Esophagus muscularis mucosa (tissue), 4 donors: ENCODE results near the gene CUL5. TPM values are rescaled to one million over a fixed set of nuclear protein-coding genes. Genes with fewer than 3 reads are reported as not detected.
"Not testable (repeated sequence)": the region's sequence is repeated elsewhere in the genome, so short reads cannot be mapped to it uniquely, and the experiment has no call there.

Source experiments
- DNase-seq: peaks from one replicate; pipeline ENCODE4 v3.0.0-alpha.2; 2017; ENCODE audit errors: extremely low spot score
- H3K27ac ChIP-seq, 4 donors: fragments of 200-600 bp; sonication (generic); replicated peaks in 1 of 4; 1 replicate in 3 of 4; 2 replicates in 1 of 4; pipeline ENCODE4 v1.5.1; 2016 to 2019; ENCODE audit warnings: mild to moderate bottlenecking in 1 of 4
- H3K27me3 ChIP-seq, 4 donors: fragments of 200-600 bp; sonication (generic); one replicate each; pipeline versions ENCODE4 v1.5.1 to v1.6.0; 2016 to 2019
- H3K36me3 ChIP-seq, 4 donors: fragments of 200-600 bp; sonication (generic); one replicate each; pipeline ENCODE4 v1.5.1; 2016 to 2019
- H3K4me1 ChIP-seq, 4 donors: fragments of 200-600 bp; sonication (generic); one replicate each; pipeline ENCODE4 v1.5.1; 2016 to 2019
- H3K4me3 ChIP-seq, 4 donors: fragments of 200-600 bp; sonication (generic); 1 replicate in 2 of 4; 2 replicates in 2 of 4; pipeline ENCODE4 v1.5.1; 2016 to 2019; ENCODE audit warnings: mild to moderate bottlenecking in 4 of 4, moderate library complexity in 1 of 4
- H3K9me3 ChIP-seq, 4 donors: fragments of 200-600 bp; sonication (generic); 1 replicate in 3 of 4; 2 replicates in 1 of 4; pipeline ENCODE4 v1.5.1; 2016 to 2019
- CTCF ChIP-seq, 3 experiments: fragments of 200-600 bp in 2 of 3; fragments of 450-650 bp in 1 of 3; sonication (generic) in 2 of 3; IDR thresholded peaks; one replicate each; pipeline ENCODE4 v1.5.1; 2017 to 2019; ENCODE audit warnings: antibody characterized with exemption in 3 of 3, mild to moderate bottlenecking in 2 of 3, moderate library complexity in 1 of 3
- EP300 ChIP-seq: sonication (generic); formaldehyde crosslinking; IDR thresholded peaks from one replicate; pipeline ENCODE4 v1.6.1; 2017; ENCODE audit warnings: antibody characterized with exemption
- POLR2A ChIP-seq: fragments of 450-650 bp; IDR thresholded peaks from one replicate; pipeline ENCODE4 v1.6.1; 2017; ENCODE audit warnings: antibody characterized with exemption, moderate library complexity, mild to moderate bottlenecking, low read depth
- POLR2AphosphoS5 ChIP-seq, 2 donors: sonication (generic); formaldehyde crosslinking; IDR thresholded peaks; one replicate each; pipeline ENCODE4 v1.6.1; 2017; ENCODE audit warnings: antibody characterized with exemption in 2 of 2
- WGBS: methylation state at CpG from one replicate; pipeline ENCODE4 v1.1.5; 2018; 5-methylcytosine and 5-hydroxymethylcytosine counted together
- intact Hi-C: fragments of 100-400 bp; cut with DNase I; formaldehyde crosslinking; loops from one replicate; pipeline ENCODE4 v1.15.1; 2023
- total RNA-seq, 4 donors: library from RNA; depleted of rRNA; stranded (reverse); fragments of >200 nt; gene quantifications; one replicate each; pipeline versions ENCODE4 v1.1.0 to v1.2.1, GENCODE V29; 2016

CUL5 gene
- total RNA-seq, 4 donors from 2014 or later, result 23.4 to 28.1 (median 26.3) TPM

DNA sequence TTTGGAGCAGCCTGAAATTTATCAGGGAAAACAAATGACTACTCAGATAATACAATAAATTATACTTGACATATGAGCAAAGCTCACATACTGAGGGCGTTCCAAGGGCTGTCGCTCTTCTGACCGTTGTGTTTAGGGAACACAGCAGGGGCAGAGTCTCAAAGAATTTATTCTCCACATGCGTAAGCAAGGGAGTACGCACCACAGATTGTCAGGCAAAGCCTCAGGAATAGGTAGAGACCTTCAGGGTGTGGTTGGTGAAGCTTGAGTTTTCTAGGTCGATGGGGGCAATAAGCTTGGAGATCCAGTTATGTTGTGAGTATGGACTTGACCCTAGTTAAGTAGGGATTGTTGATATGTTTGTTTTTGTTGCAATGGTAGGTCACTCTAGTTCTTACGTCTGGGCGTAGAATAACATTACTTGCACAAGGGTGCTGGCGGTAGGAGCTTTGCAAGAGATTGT is 113.5 kb downstream of the CUL5 start:
- DNase-seq, result no peak
- Histone ChIP-seq H3K36me3 (peaks cover 0 to 2% (median 0%) of the 10 kb centered on the region in 4 donors), H3K27ac (peak overlapping the region; percentile 90 to 98 (median 98)), H3K27me3 (no peaks in the 10 kb centered on the region), H3K9me3 (no peaks in the 10 kb centered on the region), H3K4me3 (peak overlapping the region; percentile 68 to 90 (median 90)), H3K4me1 (peaks cover 30 to 50% (median 44%) of the 10 kb centered on the region in 4 donors)
- 26% methylated on average over 9 of the region's 9 CpGs for WGBS
- TF ChIP-seq POLR2AphosphoS5 (IDR thresholded peaks at IDR 0.05) (no peak), EP300 (no peak), CTCF (IDR thresholded peaks at IDR 0.05) (no peak), POLR2A (no peak)
- intact Hi-C loops, result no loop called here

- intact Hi-C loops, result no loop called here
Observed at GRCh38 chr11:108125096-108125495, 116.4 kb downstream of the CUL5 start.

GRCh38 chr11:108128772-108129171 is 120.1 kb downstream of the CUL5 start:
- DNase-seq, result no peak
- WGBS, result 98% methylated on average over 2 of the region's 2 CpGs
- no peak overlapping the region for H3K27ac ChIP-seq
- H3K27me3 ChIP-seq, result no peaks in the 10 kb centered on the region
- intact Hi-C loops, result no loop called here
- peaks cover 17 to 44% (median 31%) of the 10 kb centered on the region in 4 donors for H3K4me1 ChIP-seq
- no peaks in the 10 kb centered on the region for H3K9me3 ChIP-seq
- no peak for TF ChIP-seq POLR2AphosphoS5 (IDR thresholded peaks at IDR 0.05)
- no peak for TF ChIP-seq EP300
- TF ChIP-seq CTCF (IDR thresholded peaks at IDR 0.05), result no peak
- TF ChIP-seq POLR2A, result no peak
- H3K4me3 ChIP-seq, result no peak overlapping the region
- H3K36me3 ChIP-seq, result peaks cover 0 to 43% (median 17%) of the 10 kb centered on the region in 4 donors

More at GRCh38 chr11:108125096-108125495, 116.4 kb downstream of the CUL5 start:
- H3K27ac ChIP-seq, result no peak overlapping the region
- no peaks in the 10 kb centered on the region for H3K9me3 ChIP-seq
- no peak for DNase-seq
- WGBS, result 90% methylated on average over 5 of the region's 5 CpGs
- TF ChIP-seq CTCF (IDR thresholded peaks at IDR 0.05) (no peak), POLR2AphosphoS5 (IDR thresholded peaks at IDR 0.05) (no peak), EP300 (no peak), POLR2A (no peak)
- peaks cover 0 to 19% (median 4%) of the 10 kb centered on the region in 4 donors for H3K36me3 ChIP-seq
- H3K4me3 ChIP-seq, result no peak overlapping the region
- H3K4me1 ChIP-seq, result peaks cover 30 to 57% (median 44%) of the 10 kb centered on the region in 4 donors
- H3K27me3 ChIP-seq, result no peaks in the 10 kb centered on the region

GRCh38 chr11:108131993-108132392 is 123.3 kb downstream of the CUL5 start:
- Histone ChIP-seq H3K4me1 (peaks cover 12 to 31% (median 23%) of the 10 kb centered on the region in 4 donors), H3K36me3 (peaks cover 0 to 63% (median 35%) of the 10 kb centered on the region in 4 donors), H3K27me3 (no peaks in the 10 kb centered on the region), H3K9me3 (no peaks in the 10 kb centered on the region), H3K27ac (no peak overlapping the region), H3K4me3 (no peak overlapping the region)
- WGBS, result 69% methylated on average over 1 of the region's 1 CpG
- intact Hi-C loops, result no loop called here
- TF ChIP-seq CTCF (IDR thresholded peaks at IDR 0.05) (no peak), POLR2A (no peak), POLR2AphosphoS5 (IDR thresholded peaks at IDR 0.05) (no peak), EP300 (no peak)
- peak; percentile 3 for DNase-seq

GRCh38 chr11:108132993-108133538 is 124.4 kb downstream of the CUL5 start:
- DNase-seq, result peak; percentile 70
- H3K27me3 ChIP-seq, H3K4me3 ChIP-seq, H3K9me3 ChIP-seq, intact Hi-C loops: not testable (repeated sequence)
- peaks cover 12 to 31% (median 23%) of the 10 kb centered on the region in 4 donors for H3K4me1 ChIP-seq
- H3K36me3 ChIP-seq, result peaks cover 0 to 65% (median 37%) of the 10 kb centered on the region in 4 donors
- 84% methylated on average over 2 of the region's 2 CpGs for WGBS
- peak overlapping the region in 1 of 4 donors; percentile 14 for H3K27ac ChIP-seq
